ENCODE results near the gene PTMA. TPM values are rescaled to one million over a fixed set of nuclear protein-coding genes. Genes with fewer than 3 reads are reported as not detected.

The PTMA gene
- total and polyA plus RNA-seq, 9 of the 15 experiments (the other 6 are each of a cell fraction or from before 2014, with no cell fraction given) = 429 to 2,322 (median 1,578) TPM

DNA sequence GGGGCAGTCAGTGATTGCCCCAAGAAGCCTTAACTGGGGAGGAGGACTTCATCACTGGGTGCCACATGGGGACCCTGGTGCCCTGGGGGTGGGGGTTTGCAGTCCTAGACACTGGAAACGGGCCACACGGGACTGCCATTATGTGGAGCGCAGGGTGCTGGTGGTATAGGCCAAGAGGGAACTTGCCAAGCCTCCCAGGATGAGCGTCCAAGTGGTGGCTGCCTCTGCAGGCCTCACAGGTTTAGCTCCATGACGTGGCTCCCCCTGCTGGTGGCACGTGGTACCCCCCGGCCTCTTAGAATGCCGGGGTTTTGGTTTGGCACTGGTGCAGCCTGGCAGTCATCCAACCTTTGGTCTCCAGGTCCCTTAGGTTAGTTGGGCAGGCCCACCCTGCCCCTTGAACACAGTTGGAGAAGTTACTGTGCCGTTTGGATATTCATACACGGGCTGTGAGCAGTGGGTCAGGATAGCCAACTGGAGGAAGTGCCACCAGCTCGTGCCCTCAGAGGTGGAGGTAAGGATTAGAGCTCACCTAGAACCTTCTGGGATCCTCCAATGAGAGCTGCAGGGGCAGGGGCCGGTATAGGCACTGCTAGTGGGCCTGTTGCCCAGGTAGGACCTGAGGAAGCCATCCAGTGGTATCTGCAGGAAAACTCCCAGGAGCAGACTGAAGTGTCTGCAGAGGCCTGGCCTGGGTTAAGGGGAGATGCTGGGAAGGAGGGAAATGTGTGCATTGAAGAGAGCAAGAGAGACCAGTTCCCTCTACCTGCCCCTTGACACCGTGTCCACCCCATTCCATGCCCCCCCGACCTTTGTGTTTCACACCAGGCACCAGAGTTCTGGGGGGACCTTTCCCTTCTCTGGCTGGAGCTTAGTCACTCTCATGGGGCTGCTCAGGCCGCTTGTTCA, 5.7 kb downstream of the PTMA start:
- peak overlapping the region in 1 of 2 experiments; percentile 65; a peak in 2 of 4 replicates for H3K9ac ChIP-seq (ENCODE audit: insufficient read depth in 1 of 2, low read depth in 2 of 2, low read length in 2 of 2)
- peak; percentile 73 for TF ChIP-seq ZFX (CRISPR knock-in tag; IDR thresholded peaks at IDR 0.05)
- TF ChIP-seq, protein P1, sequence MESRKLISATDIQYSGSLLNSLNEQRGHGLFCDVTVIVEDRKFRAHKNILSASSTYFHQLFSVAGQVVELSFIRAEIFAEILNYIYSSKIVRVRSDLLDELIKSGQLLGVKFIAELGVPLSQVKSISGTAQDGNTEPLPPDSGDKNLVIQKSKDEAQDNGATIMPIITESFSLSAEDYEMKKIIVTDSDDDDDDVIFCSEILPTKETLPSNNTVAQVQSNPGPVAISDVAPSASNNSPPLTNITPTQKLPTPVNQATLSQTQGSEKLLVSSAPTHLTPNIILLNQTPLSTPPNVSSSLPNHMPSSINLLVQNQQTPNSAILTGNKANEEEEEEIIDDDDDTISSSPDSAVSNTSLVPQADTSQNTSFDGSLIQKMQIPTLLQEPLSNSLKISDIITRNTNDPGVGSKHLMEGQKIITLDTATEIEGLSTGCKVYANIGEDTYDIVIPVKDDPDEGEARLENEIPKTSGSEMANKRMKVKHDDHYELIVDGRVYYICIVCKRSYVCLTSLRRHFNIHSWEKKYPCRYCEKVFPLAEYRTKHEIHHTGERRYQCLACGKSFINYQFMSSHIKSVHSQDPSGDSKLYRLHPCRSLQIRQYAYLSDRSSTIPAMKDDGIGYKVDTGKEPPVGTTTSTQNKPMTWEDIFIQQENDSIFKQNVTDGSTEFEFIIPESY (CRISPR knock-in tag; IDR thresholded peaks at IDR 0.05) = no peak
- TF ChIP-seq E2F3 (CRISPR knock-in tag; IDR thresholded peaks at IDR 0.05) = no peak
- TF ChIP-seq, protein P2, sequence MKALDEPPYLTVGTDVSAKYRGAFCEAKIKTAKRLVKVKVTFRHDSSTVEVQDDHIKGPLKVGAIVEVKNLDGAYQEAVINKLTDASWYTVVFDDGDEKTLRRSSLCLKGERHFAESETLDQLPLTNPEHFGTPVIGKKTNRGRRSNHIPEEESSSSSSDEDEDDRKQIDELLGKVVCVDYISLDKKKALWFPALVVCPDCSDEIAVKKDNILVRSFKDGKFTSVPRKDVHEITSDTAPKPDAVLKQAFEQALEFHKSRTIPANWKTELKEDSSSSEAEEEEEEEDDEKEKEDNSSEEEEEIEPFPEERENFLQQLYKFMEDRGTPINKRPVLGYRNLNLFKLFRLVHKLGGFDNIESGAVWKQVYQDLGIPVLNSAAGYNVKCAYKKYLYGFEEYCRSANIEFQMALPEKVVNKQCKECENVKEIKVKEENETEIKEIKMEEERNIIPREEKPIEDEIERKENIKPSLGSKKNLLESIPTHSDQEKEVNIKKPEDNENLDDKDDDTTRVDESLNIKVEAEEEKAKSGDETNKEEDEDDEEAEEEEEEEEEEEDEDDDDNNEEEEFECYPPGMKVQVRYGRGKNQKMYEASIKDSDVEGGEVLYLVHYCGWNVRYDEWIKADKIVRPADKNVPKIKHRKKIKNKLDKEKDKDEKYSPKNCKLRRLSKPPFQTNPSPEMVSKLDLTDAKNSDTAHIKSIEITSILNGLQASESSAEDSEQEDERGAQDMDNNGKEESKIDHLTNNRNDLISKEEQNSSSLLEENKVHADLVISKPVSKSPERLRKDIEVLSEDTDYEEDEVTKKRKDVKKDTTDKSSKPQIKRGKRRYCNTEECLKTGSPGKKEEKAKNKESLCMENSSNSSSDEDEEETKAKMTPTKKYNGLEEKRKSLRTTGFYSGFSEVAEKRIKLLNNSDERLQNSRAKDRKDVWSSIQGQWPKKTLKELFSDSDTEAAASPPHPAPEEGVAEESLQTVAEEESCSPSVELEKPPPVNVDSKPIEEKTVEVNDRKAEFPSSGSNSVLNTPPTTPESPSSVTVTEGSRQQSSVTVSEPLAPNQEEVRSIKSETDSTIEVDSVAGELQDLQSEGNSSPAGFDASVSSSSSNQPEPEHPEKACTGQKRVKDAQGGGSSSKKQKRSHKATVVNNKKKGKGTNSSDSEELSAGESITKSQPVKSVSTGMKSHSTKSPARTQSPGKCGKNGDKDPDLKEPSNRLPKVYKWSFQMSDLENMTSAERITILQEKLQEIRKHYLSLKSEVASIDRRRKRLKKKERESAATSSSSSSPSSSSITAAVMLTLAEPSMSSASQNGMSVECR (CRISPR knock-in tag; IDR thresholded peaks at IDR 0.05) = no peak
- TF ChIP-seq ZKSCAN1 (IDR thresholded peaks at IDR 0.05; ENCODE audit: low read depth, low read length) = peak; percentile 80
- peak; percentile 54; the same call in 1 of the 2 replicates for TF ChIP-seq L3MBTL2 (IDR thresholded peaks at IDR 0.05)
- no peak for TF ChIP-seq SRSF1 (IDR thresholded peaks at IDR 0.05; ENCODE audit: low read depth, low read length)
- peak; percentile 83 for TF ChIP-seq POLR2AphosphoS5 (IDR thresholded peaks at IDR 0.05; ENCODE audit: control insufficient read depth, insufficient read depth, low read depth, low read length)
- TF ChIP-seq PHF20 (IDR thresholded peaks at IDR 0.05; ENCODE audit: partially characterized antibody) = no peak
- 0 out of 2 replicates have a peak, but pooled peaks have one; percentile 58 for TF ChIP-seq ZNF77 (CRISPR knock-in tag; IDR thresholded peaks at IDR 0.05)
- no peak for TF ChIP-seq TGIF2 (CRISPR knock-in tag; IDR thresholded peaks at IDR 0.05)
- TF ChIP-seq, protein P3, sequence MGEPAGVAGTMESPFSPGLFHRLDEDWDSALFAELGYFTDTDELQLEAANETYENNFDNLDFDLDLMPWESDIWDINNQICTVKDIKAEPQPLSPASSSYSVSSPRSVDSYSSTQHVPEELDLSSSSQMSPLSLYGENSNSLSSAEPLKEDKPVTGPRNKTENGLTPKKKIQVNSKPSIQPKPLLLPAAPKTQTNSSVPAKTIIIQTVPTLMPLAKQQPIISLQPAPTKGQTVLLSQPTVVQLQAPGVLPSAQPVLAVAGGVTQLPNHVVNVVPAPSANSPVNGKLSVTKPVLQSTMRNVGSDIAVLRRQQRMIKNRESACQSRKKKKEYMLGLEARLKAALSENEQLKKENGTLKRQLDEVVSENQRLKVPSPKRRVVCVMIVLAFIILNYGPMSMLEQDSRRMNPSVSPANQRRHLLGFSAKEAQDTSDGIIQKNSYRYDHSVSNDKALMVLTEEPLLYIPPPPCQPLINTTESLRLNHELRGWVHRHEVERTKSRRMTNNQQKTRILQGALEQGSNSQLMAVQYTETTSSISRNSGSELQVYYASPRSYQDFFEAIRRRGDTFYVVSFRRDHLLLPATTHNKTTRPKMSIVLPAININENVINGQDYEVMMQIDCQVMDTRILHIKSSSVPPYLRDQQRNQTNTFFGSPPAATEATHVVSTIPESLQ (CRISPR knock-in tag; IDR thresholded peaks at IDR 0.05) = no peak

More for the DNA sequence above, 5.7 kb downstream of the PTMA start:
- Histone ChIP-seq H2AFZ (ENCODE audit: low read depth, low read length) (no peak overlapping the region), H3K4me2 (ENCODE audit: insufficient read depth, low read length) (no peak overlapping the region), H3K27me3 (ENCODE audit: control insufficient read depth in 2 of 2, insufficient read depth in 2 of 2, low read length in 2 of 2) (no peaks in the 10 kb centered on the region), H3K9me1 (ENCODE audit: control insufficient read depth, insufficient read depth, low read length) (peaks cover 7% of the 10 kb centered on the region), H3K4me3 (no peak overlapping the region), H3K36me3 (ENCODE audit: control insufficient read depth, insufficient read depth, low read length) (peaks cover 30% of the 10 kb centered on the region), H3K27ac (ENCODE audit: extremely low read depth, low read depth, low read length) (peak overlapping the region; percentile 52; the same call in 2 of the 3 replicates), H3K79me2 (ENCODE audit: control insufficient read depth, insufficient read depth, low read length) (peaks cover 39% of the 10 kb centered on the region), H3K4me1 (replicated peaks in 1 of 2; ENCODE audit: control insufficient read depth in 2 of 2, insufficient read depth in 2 of 2, low read length in 2 of 2) (peaks cover 32 to 63% of the 10 kb centered on the region in 2 experiments; a peak in 4 of 5 replicates), H4K20me1 (replicated peaks; ENCODE audit: control insufficient read depth, insufficient read depth, low read length) (peaks cover 45% of the 10 kb centered on the region), H3K9me3 (replicated peaks; ENCODE audit: control insufficient read depth, insufficient read depth, low read depth, low read length) (no peaks in the 10 kb centered on the region)
- intact Hi-C loops (cut with micrococcal nuclease) (no loop called here), in situ Hi-C loops (cut with MboI) (loop anchor here (5.0 kb wide), 2 partner anchors 37 to 107 kb away; no protein-coding TSS in a partner anchor)
- peak; percentile 43 to 85 (median 58) for DNase-seq (ENCODE audit: extremely low read depth in 1 of 4, low spot score in 3 of 4)
- peak; percentile 62 for ATAC-seq
- 15% methylated on average over 11 of the region's 15 CpGs for WGBS (ENCODE audit: insufficient coverage, low coverage, missing lambda C conversion rate)
- ChIA-PET CTCF (ENCODE audit: low intra/inter-chr PET ratio) (interaction anchor here (0.7 to 4.1 kb wide), 5 partner anchors 17 to 150 kb away, joined by 3 to 45 read pairs (median 9); no protein-coding TSS in a partner anchor), POLR2A (interaction anchor here (0.5 to 1.9 kb wide), 19 partner anchors 11 to 868 kb away, joined by 3 to 9 read pairs (median 4); no protein-coding TSS in a partner anchor)
- BruUV-seq (replicated peaks) = no TSS peak
- FAIRE-seq = peak; percentile 62

Measured in K562 (cell line).